ENCODE data around the gene PPP2R5C.

The PPP2R5C gene

DNA sequence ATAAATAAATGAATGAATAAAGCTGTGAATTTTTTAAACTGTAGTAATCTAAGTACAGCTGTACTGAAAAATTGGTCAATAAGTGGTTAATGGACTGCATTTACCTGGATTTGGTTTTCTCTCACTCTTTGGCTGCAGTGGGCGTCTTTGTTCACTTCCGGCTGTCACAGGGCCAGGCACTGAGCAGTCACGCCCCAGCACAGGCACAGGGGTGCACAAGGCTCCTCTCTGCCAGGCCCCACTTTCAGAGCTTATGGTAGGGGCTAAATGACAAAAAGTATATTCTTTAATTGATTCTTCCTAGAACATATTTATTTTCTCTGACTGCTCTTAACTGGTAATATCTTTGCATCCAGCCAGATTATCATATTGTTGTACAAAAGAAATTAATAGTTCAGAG lies 132.2 kb downstream of the PPP2R5C start:
- DNase-seq = no peak

DNA sequence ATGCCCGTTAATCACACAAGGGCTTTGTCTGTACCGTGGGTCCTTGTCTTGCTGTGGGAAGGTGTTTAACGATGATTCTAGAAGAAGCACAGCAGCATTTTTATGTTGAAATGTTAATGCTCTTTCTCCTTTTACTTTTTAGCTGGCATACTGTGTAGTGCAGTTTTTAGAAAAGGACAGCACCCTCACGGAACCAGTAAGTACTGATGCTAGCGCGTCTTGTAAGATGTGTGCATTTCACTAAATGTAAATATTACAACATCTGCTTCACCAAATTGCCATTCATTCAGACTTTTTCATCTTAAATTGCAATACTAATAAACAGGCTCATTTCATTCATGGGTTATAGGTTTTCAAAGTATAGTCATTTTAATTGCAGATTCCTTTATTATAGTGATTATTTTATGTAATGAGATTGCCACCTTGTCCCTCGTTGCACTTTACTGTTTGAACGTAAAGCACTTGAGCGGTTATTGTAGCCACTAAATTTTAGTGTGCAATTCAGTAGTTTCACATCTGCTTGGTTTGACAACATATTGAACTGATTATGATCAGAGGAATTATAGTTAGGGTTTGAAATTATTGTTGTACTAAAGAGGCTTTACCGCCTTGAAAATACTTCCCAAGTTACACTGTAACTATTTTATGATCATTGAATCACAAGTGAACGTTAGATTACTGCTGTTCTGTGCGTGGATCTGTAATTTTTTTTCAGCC lies 133.0 kb downstream of the PPP2R5C start:
- no peak for DNase-seq

DNA sequence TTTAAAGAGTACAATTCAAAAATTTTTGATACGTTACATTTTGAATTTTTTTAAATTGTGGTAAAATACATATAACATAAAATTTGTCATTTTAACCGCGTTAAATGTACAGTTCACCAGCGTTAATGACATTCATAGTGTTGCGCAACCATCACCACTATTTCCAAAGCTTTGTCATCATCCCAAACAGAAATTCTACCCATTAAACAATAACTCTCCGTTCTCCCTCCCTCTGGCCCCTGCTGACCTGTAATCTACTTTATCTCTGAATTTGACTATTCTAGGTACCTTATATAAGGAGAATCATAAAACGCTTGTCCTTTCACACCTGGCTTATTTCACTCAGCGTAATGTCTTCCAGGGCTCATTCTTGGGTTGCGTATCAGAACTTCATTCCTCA lies 133.7 kb downstream of the PPP2R5C start:
- no peak for DNase-seq

GRCh38 chr14:101897326-101897725 lies 135.8 kb downstream of the PPP2R5C start:
- no peak for DNase-seq

GRCh38 chr14:101898416-101898815 lies 136.9 kb downstream of the PPP2R5C start:
- DNase-seq = no peak

- no peak for DNase-seq
These were observed 137.8 kb downstream of the PPP2R5C start for GRCh38 chr14:101899263-101899662.

- no peak for DNase-seq
These were observed 138.7 kb downstream of the PPP2R5C start for GRCh38 chr14:101900253-101900652.

DNA sequence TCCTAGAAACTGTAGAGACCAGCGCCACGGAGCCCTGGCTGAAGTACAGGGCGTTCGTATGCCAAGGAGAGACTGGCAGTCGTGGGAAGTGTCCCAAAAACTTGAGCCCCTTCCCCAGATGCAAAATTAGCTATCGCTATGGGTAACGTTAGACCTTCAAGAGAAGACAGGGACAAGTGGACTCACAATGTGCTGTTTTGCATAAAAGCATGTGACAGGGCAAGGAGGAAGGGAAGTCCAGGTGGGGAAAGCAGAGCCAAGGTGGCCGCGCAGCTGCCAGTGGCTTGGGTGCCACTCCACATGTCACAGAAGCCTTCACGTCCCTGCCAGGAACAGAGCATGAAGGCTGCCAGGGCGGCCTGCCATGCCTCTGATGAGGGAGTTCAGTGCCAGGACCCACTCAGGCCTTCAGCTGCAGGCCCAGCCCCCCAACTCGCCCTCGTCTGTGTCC lies 141.6 kb downstream of the PPP2R5C start:
- DNase-seq = no peak

GRCh38 chr14:101905614-101906013 lies 144.1 kb downstream of the PPP2R5C start:
- DNase-seq = no peak

GRCh38 chr14:101906645-101907044 lies 145.1 kb downstream of the PPP2R5C start:
- no peak for DNase-seq

DNA sequence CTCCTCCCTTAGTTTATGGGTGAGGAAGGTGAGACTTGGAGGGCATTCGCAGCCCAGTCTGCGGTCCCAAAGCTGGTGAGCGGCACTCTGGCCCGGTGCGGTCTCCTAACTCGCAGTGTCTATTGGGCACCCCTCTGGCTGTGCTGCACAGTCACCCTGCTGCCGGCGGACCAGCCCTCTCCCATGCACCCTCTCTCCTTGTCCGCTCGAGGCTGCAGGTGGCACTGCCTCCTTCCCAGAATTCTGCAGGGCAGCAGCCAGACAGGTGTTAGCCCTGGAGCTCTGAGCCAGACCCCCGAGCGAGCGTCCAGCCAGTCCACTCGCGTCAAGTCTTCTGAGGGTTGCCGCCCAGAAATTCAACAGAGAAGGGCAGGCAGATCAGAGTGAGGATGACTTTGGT lies 146.1 kb downstream of the PPP2R5C start:
- no peak for DNase-seq

DNA sequence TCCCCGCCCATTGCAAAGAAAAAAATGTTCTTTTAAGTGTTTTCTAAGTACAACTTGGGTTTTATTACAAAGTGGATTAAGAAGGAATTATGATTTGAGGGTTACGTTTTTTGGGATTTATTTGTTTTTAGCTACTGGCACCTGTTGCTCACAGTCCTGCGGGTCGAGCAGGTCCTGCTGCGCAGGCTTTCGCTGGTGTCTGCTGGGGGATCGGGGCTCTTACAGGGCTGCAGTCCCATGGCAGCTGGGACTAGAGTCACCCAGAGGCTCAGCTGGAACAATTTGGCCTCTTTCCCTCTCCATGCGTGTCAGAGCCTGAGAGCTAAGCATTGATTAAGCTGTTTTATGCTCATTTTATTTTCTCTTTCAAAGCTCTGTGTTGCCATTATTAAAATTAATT lies 147.3 kb downstream of the PPP2R5C start:
- DNase-seq = no peak

DNA sequence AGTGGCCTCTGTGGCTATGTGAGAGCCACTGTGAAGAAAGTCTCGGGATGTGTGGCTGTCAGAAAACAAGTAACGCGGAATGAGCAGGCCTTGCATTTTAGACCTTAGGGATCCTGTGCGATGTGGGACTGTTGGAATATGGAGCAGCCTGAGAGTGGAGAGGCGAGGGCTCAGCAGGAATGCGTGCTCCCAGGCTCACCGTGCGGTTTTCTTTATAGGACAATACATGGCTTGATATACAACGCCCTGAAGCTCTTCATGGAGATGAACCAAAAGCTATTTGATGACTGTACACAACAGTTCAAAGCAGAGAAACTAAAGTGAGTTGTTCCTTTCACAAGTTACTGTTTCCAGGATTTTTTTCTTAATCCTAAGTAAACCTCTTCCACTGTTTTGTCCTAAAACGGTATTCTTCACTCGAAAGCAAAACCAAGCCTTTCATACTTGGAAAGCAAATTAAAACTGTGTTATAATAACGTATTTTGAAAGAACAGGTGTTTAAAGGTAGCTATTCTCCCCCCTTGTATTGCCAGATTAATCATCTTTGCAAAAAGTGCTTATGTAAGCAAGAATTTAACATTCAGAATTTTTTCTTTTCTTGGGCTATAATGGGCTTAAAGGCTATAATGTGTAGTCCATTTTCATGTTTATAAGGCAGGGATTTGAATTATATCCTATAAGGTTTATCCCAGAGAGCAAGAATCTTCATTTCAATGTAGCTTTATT lies 148.0 kb downstream of the PPP2R5C start:
- no peak for DNase-seq

DNA sequence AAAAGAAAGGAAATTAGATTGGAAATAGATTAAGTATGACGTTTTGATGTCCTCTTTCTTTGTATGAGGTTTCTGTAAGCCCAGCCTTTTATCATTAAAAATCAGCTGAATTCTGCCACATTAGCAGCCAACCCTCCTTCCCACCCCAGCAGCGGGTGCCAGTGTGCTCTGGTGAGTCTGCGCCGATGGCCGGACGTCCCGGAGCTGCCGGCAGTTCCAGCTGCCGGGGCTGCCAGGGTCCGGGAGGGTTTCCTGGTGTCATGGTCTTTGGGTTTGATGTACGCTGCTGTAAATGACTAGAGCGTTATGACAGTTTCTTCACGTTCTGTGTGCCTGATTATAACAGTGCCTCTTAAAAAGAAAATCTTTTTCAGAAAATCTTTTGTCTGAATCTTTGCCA lies 151.3 kb downstream of the PPP2R5C start:
- DNase-seq = no peak

DNA sequence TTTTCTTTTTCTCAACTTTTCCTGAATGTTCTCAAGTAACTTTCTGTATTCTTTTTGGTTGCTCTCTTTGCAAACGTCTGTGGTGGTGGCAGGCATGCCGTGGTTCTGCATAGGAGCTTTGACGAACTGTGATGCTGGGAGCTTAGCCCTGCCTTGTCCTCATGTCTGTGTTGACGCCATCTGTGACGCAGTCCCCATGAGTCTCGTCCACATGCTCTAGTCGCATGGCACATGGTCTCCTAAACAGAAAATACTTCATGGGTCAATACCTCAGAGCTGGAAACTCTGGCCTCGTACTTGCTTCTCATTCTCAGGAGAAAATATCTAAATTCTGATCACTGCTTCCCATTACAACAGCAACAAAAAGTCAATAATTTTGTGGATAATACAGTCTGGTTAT lies 152.6 kb downstream of the PPP2R5C start:
- no peak for DNase-seq

DNA sequence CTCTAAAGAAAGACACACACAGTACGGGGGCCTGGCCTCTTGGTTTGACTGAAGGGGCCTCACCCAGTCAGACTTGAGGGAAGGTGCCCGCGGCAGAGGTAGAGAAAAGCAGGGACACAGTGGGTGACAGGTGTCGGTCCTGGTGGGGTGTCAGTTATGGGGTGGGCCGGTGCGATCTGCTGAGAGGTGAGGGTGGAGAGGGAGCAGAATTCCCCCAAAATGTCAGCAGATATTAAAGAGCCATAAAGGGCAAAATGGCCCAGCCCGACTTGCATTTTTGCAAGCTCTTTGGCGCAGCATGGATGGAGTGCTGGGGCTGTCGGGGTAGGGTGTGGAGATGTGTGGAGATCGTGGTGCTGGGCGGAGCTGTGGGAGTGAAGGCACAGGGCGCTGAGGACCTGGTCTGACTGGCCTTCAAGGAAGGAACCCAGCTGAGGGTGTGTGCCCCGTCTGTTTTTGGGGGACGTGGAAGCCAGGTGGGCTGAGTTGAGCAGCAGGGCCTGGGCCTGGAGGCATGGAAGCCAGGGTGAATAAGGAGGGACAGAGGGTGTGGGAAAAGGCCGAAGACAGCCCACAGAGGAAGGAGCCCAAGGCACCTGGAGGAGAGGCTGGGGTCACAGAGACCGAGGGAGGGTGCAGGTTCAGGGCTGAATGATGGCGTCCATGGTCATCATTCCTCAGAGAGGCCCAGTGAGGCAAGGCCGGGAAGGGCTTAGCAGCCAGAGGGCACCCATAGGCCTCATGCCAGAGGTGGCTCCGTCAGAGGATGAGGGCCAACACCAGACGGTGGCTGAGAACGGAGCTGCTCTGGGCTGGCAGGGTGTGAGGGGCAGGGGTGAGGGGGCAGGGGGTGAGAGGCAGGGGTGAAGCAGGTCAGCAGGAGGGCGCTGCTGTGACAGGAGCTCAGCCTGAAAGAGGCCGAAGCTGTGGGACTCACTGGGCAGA lies 154.6 kb downstream of the PPP2R5C start:
- DNase-seq = no peak

DNA sequence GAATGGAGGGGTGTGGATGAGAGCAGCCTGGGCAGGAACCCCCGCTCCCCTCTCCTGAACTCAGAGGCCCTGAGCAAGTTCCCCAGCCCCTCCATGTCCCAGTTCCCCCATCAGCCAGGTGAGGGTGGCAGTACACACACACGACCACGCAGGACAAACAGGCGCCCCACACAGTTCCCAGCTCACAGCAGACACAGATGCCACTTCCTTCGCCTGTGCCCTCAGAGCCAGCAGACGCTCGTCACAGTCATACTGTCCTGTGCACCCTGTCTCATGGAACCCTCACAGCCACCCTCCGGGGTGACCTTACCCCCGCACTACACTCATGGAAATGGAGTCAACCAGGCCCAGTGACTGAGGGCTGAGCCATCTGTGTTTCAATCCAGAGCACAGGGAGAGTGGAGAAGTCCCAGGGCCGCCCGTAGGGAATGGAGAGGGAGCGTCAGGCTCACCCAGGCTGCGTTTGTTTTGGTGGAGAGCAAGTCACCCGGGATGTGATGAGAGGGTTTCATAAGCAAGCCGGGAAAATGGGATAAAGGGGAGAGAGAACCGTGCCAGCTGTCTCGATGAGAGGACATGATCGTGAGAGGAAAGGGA lies 155.4 kb downstream of the PPP2R5C start:
- no peak for DNase-seq

- DNase-seq = no peak
These were observed 156.0 kb downstream of the PPP2R5C start for GRCh38 chr14:101917413-101918017.

DNA sequence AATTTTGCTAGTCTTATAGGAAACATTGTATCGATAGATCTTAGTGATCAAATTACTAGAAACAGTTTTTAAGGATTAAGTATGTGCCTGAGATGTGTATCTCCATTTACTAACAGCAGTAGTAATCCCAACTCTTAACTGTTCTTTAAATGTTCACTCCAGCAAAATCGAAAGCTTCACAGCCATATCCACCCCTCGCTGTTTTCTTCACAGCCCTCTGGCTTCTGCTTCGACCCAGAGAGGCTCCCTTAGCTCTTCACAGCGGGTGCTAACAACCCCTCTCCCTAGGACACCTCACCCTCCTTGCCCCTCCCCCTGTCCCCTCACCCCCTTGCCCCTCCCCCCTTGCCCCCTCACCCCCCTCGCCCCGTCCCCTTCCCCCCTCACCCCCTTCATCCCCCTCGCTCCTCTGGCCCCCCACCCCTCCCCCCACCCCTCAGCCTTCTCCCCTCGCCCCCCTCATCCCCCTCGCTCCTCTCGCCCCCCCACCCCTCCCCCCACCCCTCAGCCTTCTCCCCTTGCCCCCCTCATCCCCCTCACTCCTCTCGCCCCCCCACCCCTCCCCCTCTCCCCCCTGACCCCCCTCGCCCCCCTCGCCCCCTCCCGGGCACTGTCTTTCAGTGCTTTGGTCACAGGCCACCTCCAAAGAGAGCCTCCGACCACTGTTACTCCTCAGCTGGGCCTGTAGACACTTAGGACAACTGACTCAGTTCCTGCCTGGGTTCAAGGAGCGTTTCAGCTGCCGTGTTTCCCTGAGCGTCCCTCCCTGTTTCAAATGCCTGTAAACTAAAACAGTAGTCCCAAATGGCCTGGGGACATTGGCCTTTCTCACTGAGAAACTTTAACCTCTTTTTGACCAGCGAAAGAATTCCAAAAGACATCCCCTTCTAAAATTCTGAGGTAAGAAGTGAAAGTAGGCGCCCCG lies 156.8 kb downstream of the PPP2R5C start:
- no peak for DNase-seq

DNA sequence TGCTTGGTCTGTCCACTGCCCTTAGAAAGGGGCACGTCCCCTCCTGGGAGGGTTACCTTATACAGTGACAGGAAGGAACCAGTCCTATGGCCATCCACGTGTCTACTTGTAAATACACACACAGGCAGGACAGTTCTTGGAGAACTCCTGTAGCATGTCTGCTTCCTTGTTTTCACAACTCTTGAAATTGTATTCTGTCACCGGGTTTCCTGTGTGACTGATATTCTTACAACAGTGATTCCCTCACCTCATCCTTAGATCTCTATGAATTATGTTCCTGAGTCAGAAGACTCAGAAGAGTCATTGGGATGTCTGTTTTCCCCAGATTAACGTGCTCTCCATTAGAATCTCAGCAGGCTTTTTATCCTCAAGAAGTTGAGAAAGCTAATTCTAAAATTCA lies 158.8 kb downstream of the PPP2R5C start:
- no peak for DNase-seq

DNA sequence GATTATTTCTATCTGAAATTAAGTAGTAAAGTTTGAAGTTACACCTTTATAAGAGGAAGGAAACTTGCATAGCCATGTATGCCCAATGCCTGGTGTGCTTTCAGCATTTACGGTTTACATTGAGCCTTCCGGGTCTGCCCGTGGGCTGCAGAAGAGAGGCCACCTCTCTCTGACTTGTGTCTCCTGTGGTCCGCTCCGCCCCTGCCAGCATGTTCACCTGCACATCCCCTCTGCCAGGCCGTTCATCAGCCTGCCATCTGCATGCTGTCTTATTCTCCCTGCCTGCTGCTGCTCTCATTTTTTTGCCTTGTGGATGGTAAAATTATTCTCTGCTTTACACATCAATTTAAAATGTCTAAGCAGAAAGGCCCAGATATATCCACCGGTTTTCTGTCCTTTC lies 161.4 kb downstream of the PPP2R5C start:
- DNase-seq = no peak
